Measurements from ENCODE around the gene ZSCAN31.

DNA sequence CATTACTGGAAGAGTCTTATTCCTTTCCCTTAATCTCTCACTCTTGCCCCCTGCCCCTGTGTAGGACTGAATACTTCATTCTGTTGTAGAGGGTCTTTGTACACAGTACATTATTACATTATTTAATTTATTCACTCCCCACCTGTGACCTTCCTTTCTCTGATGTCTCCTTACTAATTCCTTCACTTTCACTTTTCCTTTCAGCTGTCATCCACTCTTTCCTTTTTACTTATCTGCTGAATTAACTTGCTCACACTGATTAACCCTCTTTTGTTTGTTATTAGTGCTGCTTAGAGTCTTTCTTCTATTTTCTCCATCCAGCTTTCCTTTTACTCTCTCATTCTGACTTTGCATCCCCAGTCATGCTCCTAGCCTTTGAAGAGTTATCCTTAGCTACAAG, 61.1 kb downstream of the ZSCAN31 start:
- TF ChIP-seq POLR2A (IDR thresholded peaks at IDR 0.05) (no peak), EP300 (IDR thresholded peaks at IDR 0.05) (no peak), CTCF (IDR thresholded peaks at IDR 0.05) (no peak), POLR2AphosphoS5 (IDR thresholded peaks at IDR 0.05) (no peak)
